Activated T-cell treated with anti-CD3 and anti-CD28 coated beads, Interleukin-2, amount 50 U/mL, for 72 hours (primary cell): ENCODE data around the gene HSFY1. TPM values are rescaled to one million over a fixed set of nuclear protein-coding genes. Genes with fewer than 3 reads are reported as not detected.
"Not testable (repeated sequence)": the region's sequence is repeated elsewhere in the genome, so short reads cannot be mapped to it uniquely, and the experiment has no call there.

Experiments used
- ATAC-seq, 2 donors: fragments of 150-1000 bp; cut with Tn5 transposase; replicated peaks in 1 of 2; 2 replicates each; pipeline ENCODE4 v1.10.0; 2021; ENCODE audit warnings: moderate library complexity in 2 of 2, mild to moderate bottlenecking in 1 of 2
- DNase-seq, 2 donors: peaks; one replicate each; pipeline ENCODE4 v3.0.0; 2021 to 2022; ENCODE audit warnings: mixed read lengths in 1 of 2
- H3K27ac Mint-ChIP-seq: one replicate; pipeline ENCODE4 v1.8.0; 2022; ENCODE audit warnings: mild to moderate bottlenecking, moderate library complexity, mixed read lengths
- H3K27me3 Mint-ChIP-seq: one replicate; pipeline ENCODE4 v1.8.0; 2022; ENCODE audit warnings: low read depth, mixed read lengths
- H3K36me3 Mint-ChIP-seq, 2 donors: one replicate each; pipeline ENCODE4 v1.8.0; 2022; ENCODE audit warnings: mixed read lengths in 2 of 2, mild to moderate bottlenecking in 1 of 2; ENCODE audit not compliant: insufficient read depth in 2 of 2
- H3K4me1 Mint-ChIP-seq: one replicate; pipeline ENCODE4 v1.8.0; 2022; ENCODE audit warnings: low read depth, mixed read lengths
- H3K4me3 Mint-ChIP-seq, 2 donors: one replicate each; pipeline ENCODE4 v1.8.0; 2022; ENCODE audit warnings: mild to moderate bottlenecking in 2 of 2, mixed read lengths in 2 of 2, moderate library complexity in 2 of 2
- H3K9me3 Mint-ChIP-seq, 2 donors: one replicate each; pipeline ENCODE4 v1.8.0; 2022; ENCODE audit warnings: mixed read lengths in 2 of 2
- total RNA-seq, 2 donors: library from RNA; stranded (reverse); gene quantifications; one replicate each; pipeline ENCODE4 v1.2.3, GENCODE V29; 2022

The HSFY1 gene, protein sequence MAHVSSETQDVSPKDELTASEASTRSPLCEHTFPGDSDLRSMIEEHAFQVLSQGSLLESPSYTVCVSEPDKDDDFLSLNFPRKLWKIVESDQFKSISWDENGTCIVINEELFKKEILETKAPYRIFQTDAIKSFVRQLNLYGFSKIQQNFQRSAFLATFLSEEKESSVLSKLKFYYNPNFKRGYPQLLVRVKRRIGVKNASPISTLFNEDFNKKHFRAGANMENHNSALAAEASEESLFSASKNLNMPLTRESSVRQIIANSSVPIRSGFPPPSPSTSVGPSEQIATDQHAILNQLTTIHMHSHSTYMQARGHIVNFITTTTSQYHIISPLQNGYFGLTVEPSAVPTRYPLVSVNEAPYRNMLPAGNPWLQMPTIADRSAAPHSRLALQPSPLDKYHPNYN
- not detected for total RNA-seq

DNA sequence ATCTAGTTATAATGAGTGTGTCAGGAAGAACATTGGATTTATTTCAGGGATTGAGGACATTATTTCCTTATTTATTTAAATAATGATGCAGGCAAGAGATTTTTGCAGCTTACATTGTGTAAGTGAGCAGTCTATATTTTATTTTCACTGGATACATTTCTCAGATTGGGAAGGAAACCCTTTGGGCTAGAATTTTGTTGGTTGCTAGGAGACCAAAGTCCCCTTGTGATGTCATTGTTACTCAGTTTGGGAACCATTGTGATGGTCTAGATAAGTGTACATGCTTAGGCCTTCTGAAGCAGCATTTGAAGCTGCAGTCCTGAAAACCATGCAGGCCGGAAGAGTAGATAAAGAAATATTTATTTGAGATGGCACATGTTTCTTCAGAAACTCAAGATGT, at the start of gene HSFY1:
Gene HSFY1, plus strand, starts transcription at position 301 of the 400 bp plus-strand sequence. Its CDS starts 68 bp downstream, at position 369.
- not testable (repeated sequence) for H3K36me3 Mint-ChIP-seq, H3K27me3 Mint-ChIP-seq, H3K27ac Mint-ChIP-seq, DNase-seq, ATAC-seq, H3K4me3 Mint-ChIP-seq, H3K4me1 Mint-ChIP-seq, H3K9me3 Mint-ChIP-seq

GRCh38 chrY:18504266-18504665, 42.3 kb upstream of the HSFY1 start:
- H3K9me3 Mint-ChIP-seq, ATAC-seq, H3K27ac Mint-ChIP-seq, H3K4me3 Mint-ChIP-seq, DNase-seq, H3K4me1 Mint-ChIP-seq, H3K36me3 Mint-ChIP-seq, H3K27me3 Mint-ChIP-seq: not testable (repeated sequence)

DNA sequence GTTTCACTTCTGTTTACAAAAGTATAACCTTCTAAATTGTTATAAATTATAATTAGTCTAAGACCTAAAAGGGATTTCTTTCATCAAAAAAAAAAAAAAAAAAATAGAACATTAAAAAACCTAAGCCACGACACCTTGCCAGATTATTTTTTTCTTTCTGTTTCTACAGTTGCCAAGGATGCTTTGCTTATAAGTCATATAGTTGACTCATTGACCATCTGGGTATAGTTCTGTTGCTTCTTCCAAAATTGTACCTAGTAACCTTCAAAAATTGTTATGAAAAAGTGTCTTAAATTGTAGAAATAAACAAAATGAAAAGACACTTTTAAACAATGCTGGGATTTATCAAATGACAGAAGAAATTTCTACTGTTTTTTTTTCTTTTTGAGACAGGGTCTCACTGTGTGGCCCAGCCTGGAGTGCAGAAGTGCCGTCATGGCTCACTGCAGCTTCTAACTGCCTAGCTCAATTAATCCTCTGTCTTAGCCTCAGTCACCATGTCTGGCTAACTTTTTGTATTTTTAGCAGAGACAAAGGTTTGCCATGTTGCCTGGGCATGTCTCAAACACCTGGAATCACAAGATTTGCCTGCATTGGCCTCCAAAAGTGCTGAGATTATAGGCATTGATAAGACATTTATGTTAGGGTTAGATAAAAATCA, 15.4 kb upstream of the HSFY1 start:
- not testable (repeated sequence) for DNase-seq, H3K27me3 Mint-ChIP-seq, H3K4me1 Mint-ChIP-seq, H3K9me3 Mint-ChIP-seq, H3K27ac Mint-ChIP-seq, H3K36me3 Mint-ChIP-seq, H3K4me3 Mint-ChIP-seq, ATAC-seq

DNA sequence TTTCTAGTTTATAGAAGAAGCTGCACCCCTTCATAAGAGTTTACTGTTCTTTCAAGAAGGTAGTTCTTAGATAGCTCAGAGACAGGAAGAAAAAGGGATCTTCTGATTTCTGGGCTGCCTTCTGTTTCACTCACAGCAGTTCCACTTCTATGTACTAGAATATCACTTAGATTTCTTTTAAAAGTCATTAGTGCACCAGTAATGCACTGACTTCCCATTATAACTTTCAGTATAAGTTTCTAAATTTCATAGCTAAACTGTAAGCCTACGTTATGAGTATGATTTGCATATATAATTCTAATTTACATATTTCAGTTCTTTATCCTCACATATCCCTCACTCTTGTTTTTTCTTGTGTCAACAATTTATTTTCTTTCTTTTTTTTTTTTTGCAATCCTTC, 7.6 kb upstream of the HSFY1 start:
- H3K9me3 Mint-ChIP-seq, H3K27me3 Mint-ChIP-seq, DNase-seq, H3K36me3 Mint-ChIP-seq, H3K27ac Mint-ChIP-seq, H3K4me3 Mint-ChIP-seq, ATAC-seq, H3K4me1 Mint-ChIP-seq: not testable (repeated sequence)

- H3K4me1 Mint-ChIP-seq, ATAC-seq, H3K4me3 Mint-ChIP-seq, H3K27ac Mint-ChIP-seq, H3K9me3 Mint-ChIP-seq, H3K27me3 Mint-ChIP-seq, H3K36me3 Mint-ChIP-seq, DNase-seq: not testable (repeated sequence)
Measured at GRCh38 chrY:18553132-18553531, 6.6 kb downstream of the HSFY1 start.

GRCh38 chrY:18565915-18566314, 19.4 kb downstream of the HSFY1 start:
- not testable (repeated sequence) for H3K27me3 Mint-ChIP-seq, H3K4me3 Mint-ChIP-seq, H3K4me1 Mint-ChIP-seq, H3K27ac Mint-ChIP-seq, DNase-seq, H3K9me3 Mint-ChIP-seq, ATAC-seq, H3K36me3 Mint-ChIP-seq

Other genes starting within 250 kb of the HSFY1 start
- not detected for gene HSFY2, start 227.0 kb downstream of the HSFY1 start, total RNA-seq